Measurements from ENCODE around the gene IMMP2L.

GRCh38 chr7:111085356-111085755 is 476.9 kb downstream of the IMMP2L start:
- TF ChIP-seq POLR2AphosphoS5 (IDR thresholded peaks at IDR 0.05; ENCODE audit: insufficient read depth, low read depth, low read length) (no peak), MYC (IDR thresholded peaks at IDR 0.05; ENCODE audit: low read depth, low read length) (no peak), POLR2A (IDR thresholded peaks at IDR 0.05; ENCODE audit: low read depth, low read length) (no peak), CTCF (IDR thresholded peaks at IDR 0.05; ENCODE audit: extremely low read depth in 1 of 2, insufficient read depth in 1 of 2, low read depth in 1 of 2, low read length in 2 of 2) (no peak), EZH2 (IDR thresholded peaks at IDR 0.05; ENCODE audit: borderline replicate concordance, low read depth, low read length, severe bottlenecking) (no peak), MAX (IDR thresholded peaks at IDR 0.05; ENCODE audit: insufficient read depth, insufficient read length) (no peak), FOS (IDR thresholded peaks at IDR 0.05; ENCODE audit: borderline replicate concordance, insufficient read depth, low read length) (no peak), JUN (IDR thresholded peaks at IDR 0.05; ENCODE audit: borderline replicate concordance, insufficient read depth, insufficient read length, low read depth) (no peak)
